ENCODE data around the gene SYNE2.
A peak's percentile ranks its signal among the peaks of the same experiment; 100 is the strongest.
"Not testable (repeated sequence)": the region's sequence is repeated elsewhere in the genome, so short reads cannot be mapped to it uniquely, and the experiment has no call there.

SYNE2 gene

DNA sequence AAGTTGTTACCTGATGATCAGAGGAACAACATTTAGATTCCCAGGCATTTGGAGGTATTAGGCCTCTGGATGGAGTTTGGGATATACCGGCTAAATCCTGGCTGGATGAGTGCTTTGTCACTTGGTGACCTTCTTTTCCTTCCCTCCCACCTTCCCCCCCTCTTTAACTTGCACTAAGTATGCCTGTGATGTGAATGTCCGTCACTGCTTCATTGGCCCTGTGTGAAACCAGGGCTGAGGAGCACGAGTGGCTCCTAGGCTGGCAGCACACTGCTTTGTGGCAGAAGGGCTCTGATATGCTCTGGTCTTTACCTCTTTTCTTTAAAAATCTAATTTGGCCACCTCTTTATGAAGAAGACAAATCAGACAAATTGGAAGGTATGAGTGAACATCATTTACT is 345.7 kb downstream of the SYNE2 start:
- DNase-seq, result no peak

- no peak for DNase-seq
These were observed 347.4 kb downstream of the SYNE2 start for GRCh38 chr14:64200170-64200569.

DNA sequence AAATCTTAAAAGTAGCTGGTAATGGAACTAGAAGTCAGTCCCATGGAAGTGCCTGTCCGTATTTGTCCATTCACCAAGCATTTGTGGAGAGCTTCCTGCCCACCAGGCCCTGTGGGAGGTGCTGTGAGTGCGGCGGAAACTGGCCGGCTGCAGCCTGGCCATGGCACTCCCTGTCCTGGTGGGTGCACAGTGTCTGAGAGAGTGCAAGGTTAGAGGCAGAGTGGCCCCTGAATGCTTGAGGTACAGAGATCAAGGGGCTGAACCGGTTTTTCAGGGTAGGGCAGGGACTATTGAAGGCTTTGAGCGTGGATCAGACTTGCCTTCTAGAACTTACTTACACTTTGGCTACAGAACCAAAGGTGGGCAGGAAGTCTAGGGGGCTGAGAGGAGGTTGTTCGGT is 348.5 kb downstream of the SYNE2 start:
- DNase-seq, result no peak

- DNase-seq, result no peak
These were observed 349.2 kb downstream of the SYNE2 start for GRCh38 chr14:64201921-64202545.

DNA sequence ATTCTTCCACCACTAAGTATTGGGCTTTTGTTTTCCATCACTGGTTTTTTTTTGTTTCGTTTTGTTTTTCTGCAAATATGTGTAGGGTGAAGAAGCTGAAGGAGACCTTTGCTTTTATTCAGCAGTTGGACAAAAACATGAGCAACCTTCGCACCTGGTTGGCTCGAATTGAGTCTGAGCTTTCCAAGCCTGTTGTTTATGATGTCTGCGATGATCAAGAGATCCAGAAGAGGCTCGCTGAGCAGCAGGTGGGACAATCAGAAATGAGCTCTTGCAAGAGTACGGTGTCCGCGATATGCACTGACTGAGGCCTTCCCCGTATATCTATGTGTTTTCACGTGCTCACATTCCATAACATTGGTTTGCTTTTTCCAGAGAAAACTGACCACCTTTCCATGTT is 349.9 kb downstream of the SYNE2 start:
- no peak for DNase-seq

DNA sequence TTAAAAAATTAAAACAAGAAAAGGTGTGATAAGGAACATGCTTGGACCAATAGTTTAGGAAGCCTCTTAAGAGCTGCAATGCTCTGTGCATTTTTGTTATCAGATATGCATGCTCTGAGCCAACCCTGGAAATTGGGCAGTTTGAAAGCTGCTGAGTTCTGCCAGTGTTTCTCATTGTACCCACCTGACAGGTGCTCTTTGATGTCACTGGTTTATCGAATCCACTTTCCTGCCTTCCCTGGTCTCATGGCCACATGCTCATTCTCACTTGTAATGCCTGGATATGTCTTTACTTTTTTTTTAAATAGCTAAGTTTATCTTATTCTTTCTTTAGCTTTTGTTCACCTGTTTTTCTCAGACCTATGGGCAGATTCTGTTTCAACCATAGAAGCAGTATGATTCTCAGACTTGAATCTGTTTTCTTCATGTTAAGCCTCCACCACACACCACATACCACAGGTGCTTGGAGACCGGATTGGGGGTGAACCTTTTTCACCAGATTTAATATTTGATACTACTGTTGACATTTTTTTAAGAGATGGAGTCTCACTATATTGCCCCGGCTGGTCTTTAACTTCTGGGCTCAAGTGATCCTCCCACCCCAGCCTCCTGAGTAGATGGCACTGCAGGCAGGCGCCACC is 350.7 kb downstream of the SYNE2 start:
- no peak for DNase-seq

- no peak for DNase-seq
These were observed 355.5 kb downstream of the SYNE2 start for GRCh38 chr14:64208261-64208660.

GRCh38 chr14:64208981-64209380 is 356.2 kb downstream of the SYNE2 start:
- DNase-seq, result no peak

DNA sequence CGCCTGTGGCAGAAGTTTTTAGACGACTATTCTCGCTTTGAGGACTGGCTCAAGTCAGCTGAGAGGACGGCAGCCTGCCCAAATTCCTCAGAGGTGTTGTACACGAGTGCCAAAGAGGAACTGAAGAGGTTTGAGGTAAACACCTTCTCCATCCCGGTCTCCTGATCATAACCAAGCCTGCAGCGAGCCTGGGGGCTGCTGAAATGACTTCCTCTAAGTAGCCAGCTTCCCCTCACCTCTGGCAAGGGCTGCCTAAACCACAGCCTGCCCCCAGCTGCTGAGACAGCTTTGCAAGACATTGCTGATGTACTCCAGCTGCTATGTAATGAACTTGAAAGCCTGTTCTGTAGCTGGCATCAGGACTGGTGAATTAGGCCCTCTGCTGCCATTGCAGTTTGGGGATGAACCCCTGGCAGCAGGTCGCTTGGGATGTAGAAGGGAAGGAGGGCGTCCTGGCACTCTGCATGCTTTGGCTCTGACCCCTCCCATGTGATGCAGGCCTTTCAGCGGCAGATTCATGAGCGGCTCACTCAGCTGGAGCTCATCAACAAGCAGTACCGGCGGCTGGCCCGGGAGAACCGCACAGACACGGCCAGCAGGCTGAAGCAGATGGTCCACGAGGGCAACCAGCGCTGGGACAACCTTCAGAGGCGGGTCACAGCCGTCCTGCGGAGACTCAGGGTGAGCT is 356.8 kb downstream of the SYNE2 start:
- DNase-seq, result no peak

GRCh38 chr14:64210216-64210615 is 357.4 kb downstream of the SYNE2 start:
- DNase-seq, result no peak

GRCh38 chr14:64210912-64211311 is 358.1 kb downstream of the SYNE2 start:
- not testable (repeated sequence) for DNase-seq

DNA sequence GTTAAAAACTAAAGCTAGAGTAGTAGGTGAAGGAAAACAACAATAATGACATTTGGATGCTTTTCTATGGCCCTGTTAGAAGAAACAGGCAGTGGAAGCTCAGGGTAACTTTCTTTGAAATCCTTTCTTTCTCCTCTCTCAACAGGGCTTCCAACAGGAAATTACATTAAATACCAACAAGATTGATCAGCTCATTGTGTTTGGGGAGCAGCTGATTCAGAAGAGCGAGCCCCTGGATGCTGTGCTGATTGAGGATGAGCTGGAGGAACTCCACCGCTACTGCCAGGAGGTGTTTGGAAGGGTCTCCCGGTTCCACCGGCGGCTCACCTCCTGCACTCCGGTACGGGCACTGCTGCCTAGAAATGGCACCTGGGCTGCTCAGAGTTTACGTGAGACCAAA is 359.9 kb downstream of the SYNE2 start:
- no peak for DNase-seq

GRCh38 chr14:64213086-64213485 is 360.3 kb downstream of the SYNE2 start:
- DNase-seq, result no peak

GRCh38 chr14:64213853-64214570 is 361.2 kb downstream of the SYNE2 start:
- DNase-seq, result no peak

DNA sequence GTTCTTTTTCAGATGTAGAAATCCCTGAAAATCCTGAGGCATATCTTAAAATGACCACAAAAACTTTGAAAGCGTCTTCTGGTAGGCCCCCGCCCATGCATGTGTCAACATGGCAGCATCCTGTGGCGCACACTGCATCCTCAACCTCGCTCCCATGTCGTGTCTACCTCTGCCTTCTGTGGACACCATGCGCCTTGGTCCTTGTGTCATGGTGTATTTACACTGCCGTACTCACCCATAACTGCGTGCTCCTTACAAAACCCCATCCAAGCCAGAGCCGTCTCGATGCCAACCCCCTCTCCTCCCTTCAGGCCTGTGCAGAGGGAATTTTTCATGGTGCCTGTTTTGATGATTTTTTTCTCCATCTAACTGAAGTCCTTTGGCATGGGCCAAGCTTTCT is 362.5 kb downstream of the SYNE2 start:
- no peak for DNase-seq

- no peak for DNase-seq
These were observed 363.2 kb downstream of the SYNE2 start for GRCh38 chr14:64215978-64216377.

- DNase-seq, result no peak
These were observed 364.5 kb downstream of the SYNE2 start for GRCh38 chr14:64217308-64217707.

GRCh38 chr14:64217834-64218233 is 365.0 kb downstream of the SYNE2 start:
- DNase-seq, result no peak

DNA sequence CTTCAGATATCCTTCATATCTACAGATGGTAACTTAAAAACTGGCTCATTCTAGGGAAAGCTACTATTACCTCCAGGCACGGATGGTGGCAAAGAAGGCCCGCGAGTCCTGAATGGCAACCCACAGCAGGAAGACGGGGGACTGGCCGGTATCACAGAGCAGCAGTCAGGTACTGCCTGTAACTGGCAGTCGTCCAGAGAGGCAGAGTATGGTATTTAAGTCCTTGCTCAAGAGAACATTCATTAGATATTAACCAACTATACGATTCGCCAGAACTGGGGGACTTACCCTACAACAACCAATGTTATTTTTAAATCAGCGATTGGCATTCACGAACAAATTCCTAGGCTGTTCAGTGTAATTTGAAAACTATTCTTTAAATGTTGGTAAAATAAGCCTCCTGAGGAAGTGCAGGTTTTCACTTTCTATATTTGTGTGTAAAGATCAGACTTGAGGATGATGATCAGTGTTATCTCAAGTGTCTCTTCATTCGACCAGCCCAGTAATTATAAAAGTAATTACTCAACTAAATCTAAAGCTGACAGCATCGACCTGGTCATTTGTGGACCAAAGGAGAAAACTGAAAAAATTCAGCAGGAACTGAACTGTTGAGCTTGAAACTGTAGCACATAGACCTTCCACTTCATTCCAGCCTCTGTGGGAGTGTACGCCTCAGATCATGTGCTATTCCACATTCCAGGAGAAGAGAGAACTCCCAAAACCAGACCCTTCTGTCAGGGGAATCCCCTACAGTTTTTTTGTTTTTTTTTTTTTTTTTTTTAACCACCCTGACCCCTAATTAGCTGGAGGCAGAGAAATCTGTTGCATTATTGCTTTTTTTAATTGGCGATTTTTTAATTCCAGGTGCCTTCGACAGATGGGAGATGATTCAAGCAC is 365.8 kb downstream of the SYNE2 start:
- DNase-seq, result peak; percentile 23

GRCh38 chr14:64220056-64220455 is 367.3 kb downstream of the SYNE2 start:
- no peak for DNase-seq

- no peak for DNase-seq
These were observed 367.7 kb downstream of the SYNE2 start for GRCh38 chr14:64220466-64220865.

- no peak for DNase-seq
These were observed 368.7 kb downstream of the SYNE2 start for GRCh38 chr14:64221391-64222003.

Data from activated CD4-positive, alpha-beta T cell treated with anti-CD3 and anti-CD28 coated beads, Interleukin-2, Interleukin-6, amounts not matched to agents 100 ng/mL and 50 ng/mL, durations not matched to agents 16 hours and 8 hours (primary cell).